ENCODE results near the gene KLF13.

Gene KLF13

DNA sequence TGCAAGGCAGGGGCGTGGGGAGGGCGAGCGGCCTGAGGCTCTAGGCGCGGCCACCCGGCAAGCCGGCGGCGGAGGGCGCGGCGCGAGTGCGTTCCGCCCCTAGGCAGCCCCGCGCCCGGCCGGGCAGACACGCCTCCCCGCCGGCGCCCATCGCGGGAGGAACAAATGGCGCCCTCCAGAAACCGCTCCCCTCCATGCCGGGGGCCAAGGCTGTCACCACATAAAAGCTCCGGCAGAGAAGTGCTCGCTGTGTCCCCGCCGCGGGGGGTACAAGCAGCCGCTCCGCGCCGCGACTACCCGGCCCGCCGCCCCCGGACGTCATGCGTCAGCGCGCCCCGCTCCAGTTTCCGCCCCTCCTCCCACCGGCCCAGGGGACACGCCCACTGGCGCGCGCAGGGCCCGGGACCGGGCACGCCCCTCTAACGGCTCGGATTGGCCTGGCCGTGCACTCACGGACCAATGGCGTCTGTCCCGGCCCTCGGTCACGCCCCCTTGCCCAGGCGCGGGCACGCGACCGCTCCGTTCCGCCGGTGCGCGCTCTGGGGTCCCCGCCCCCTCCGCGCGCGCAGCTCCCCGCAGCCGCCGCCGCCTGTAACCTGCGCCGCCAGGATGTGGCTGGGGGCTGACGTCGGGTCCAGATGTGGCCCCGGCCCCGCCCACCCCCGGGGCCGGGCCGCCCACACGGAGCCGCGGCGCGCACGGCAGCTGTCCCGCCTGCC lies at the start of gene KLF13:
TSS of gene KLF13 (plus strand) at position 680 of the 719 bp plus-strand sequence. CDS start 378 bp downstream, outside the sequence.
- H3K27me3 ChIP-seq (ENCODE audit: control insufficient read depth, insufficient read depth, low read length) = peaks cover 16% of the 10 kb centered on the region
- H3K27ac ChIP-seq (ENCODE audit: low read depth, low read length) = peak within 1 kb of the TSS; percentile 70; the same call in 1 of the 2 replicates
- 0 out of 2 replicates have a peak, but pooled peaks cover 4% of the 10 kb centered on the region for H3K36me3 ChIP-seq (ENCODE audit: control insufficient read depth, insufficient read depth, low read length)
- peaks cover 24% of the 10 kb centered on the region for H3K4me1 ChIP-seq (ENCODE audit: control insufficient read depth, insufficient read depth, low read length)
- peak within 1 kb of the TSS; percentile 93 for H3K4me3 ChIP-seq (ENCODE audit: low read depth, low read length)
- peaks cover 4% of the 10 kb centered on the region; the same call in 1 of the 2 replicates for H3K9me3 ChIP-seq (ENCODE audit: control insufficient read depth, insufficient read depth, low read depth, low read length)
- H3K9ac ChIP-seq (ENCODE audit: low read length) = peak within 1 kb of the TSS; percentile 86

DNA sequence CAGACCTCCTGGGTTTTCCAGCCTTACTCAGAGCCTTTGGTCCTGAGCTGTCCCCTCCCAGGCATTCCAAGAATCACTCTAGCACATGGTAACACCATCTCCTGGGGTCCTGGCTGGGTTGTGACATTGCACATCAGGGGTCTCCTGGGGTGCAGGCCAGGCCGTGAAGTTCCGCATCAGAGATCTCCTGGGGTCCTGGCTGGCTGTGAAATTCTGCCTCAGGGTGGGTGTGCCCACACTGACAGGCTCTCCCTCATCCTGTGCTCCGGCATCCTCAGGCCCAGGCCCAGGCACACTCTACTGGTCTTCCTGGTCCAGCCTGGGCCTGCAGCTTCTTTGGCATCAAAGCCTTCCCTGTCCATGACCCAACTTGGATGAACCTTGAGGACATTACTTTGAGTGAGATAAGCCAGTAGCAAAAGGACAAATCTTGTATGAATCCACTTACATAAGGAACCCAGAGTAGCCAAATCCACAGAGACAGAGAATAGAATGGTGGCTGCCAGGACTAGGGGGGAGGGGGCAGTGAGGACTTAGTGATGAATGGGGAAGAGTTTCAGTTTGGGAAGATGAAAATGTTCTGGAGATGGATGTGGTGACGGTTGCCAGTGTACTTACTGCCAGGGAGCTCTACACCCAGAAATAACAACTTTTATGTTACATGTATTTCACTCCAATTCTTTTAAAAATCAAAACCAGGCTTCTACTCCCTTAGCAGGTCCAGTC lies 49.1 kb upstream of the KLF13 start:
- no peaks in the 10 kb centered on the region for H3K36me3 ChIP-seq (ENCODE audit: control insufficient read depth, insufficient read depth, low read length)
- no peak overlapping the region for H3K9ac ChIP-seq (ENCODE audit: low read length)
- H3K4me3 ChIP-seq (ENCODE audit: low read depth, low read length) = no peak overlapping the region
- no peak overlapping the region for H3K27ac ChIP-seq (ENCODE audit: low read depth, low read length)
- H3K27me3 ChIP-seq (ENCODE audit: control insufficient read depth, insufficient read depth, low read length) = no peaks in the 10 kb centered on the region
- H3K9me3 ChIP-seq (ENCODE audit: control insufficient read depth, insufficient read depth, low read depth, low read length) = no peaks in the 10 kb centered on the region
- H3K4me1 ChIP-seq (ENCODE audit: control insufficient read depth, insufficient read depth, low read length) = peaks cover 14% of the 10 kb centered on the region; the same call in 1 of the 2 replicates

DNA sequence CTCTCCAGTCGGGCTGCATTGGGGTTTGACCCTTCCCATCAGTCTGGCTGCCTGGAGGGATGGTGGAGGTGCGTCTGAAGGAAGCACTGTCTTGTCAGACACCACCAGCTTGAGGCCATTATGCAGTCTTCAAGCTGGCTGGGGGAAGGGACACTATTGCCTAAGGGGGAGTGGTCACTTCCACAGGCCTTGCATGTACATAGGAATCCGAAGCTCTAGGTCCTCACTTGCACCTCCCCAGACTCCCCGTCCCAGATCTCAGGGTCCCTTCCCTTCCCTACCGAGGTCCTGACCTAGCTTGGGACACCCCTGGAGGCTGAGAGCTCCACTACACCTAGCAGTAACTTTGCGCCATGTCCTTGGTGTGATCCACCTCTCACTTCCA lies 48.6 kb upstream of the KLF13 start:
- Histone ChIP-seq H3K27me3 (ENCODE audit: control insufficient read depth, insufficient read depth, low read length) (no peaks in the 10 kb centered on the region), H3K4me3 (ENCODE audit: low read depth, low read length) (no peak overlapping the region), H3K9me3 (ENCODE audit: control insufficient read depth, insufficient read depth, low read depth, low read length) (no peaks in the 10 kb centered on the region), H3K27ac (ENCODE audit: low read depth, low read length) (no peak overlapping the region), H3K36me3 (ENCODE audit: control insufficient read depth, insufficient read depth, low read length) (no peaks in the 10 kb centered on the region), H3K4me1 (ENCODE audit: control insufficient read depth, insufficient read depth, low read length) (peaks cover 14% of the 10 kb centered on the region; the same call in 1 of the 2 replicates), H3K9ac (ENCODE audit: low read length) (no peak overlapping the region)

DNA sequence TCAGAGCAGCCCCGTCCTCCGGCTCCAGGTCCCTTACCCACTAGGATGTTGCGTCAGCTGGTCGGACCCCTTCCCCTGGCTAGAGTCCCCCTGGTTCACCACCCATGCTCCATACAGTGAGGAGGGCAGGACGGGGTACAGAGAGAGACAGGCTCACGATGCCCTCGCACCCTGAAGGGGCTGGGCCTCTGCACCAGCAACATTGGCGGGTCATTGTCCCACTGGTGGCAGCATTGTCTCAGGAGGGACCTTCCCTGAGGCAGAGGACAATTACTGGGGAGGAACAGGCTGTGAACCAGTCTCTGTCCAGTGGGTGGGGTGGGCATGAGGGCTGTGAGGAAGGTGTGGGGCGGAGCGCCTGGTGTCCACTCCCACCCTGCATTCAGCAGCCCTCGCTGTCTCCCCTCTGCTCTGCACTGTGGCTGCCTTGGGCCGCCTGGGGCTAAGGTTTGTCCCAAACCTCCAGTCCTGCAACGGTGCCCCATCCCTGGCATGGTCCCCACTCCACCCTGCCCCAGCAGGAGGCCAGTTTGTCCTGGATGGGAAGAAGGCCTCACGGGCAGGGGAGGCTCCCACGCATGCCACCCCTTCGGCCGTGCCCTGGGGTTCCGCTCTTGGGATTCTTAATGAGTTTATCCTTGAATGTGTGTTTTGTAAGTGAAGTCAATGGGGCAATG lies 48.0 kb upstream of the KLF13 start:
- Histone ChIP-seq H3K9ac (ENCODE audit: low read length) (no peak overlapping the region), H3K27ac (ENCODE audit: low read depth, low read length) (no peak overlapping the region), H3K36me3 (ENCODE audit: control insufficient read depth, insufficient read depth, low read length) (no peaks in the 10 kb centered on the region), H3K4me3 (ENCODE audit: low read depth, low read length) (no peak overlapping the region), H3K4me1 (ENCODE audit: control insufficient read depth, insufficient read depth, low read length) (peaks cover 10% of the 10 kb centered on the region; the same call in 1 of the 2 replicates), H3K9me3 (ENCODE audit: control insufficient read depth, insufficient read depth, low read depth, low read length) (no peaks in the 10 kb centered on the region), H3K27me3 (ENCODE audit: control insufficient read depth, insufficient read depth, low read length) (no peaks in the 10 kb centered on the region)

GRCh38 chr15:31279221-31280045 lies 47.2 kb upstream of the KLF13 start:
- Histone ChIP-seq H3K4me3 (ENCODE audit: low read depth, low read length) (no peak overlapping the region), H3K27me3 (ENCODE audit: control insufficient read depth, insufficient read depth, low read length) (no peaks in the 10 kb centered on the region), H3K9ac (ENCODE audit: low read length) (no peak overlapping the region), H3K36me3 (ENCODE audit: control insufficient read depth, insufficient read depth, low read length) (no peaks in the 10 kb centered on the region), H3K27ac (ENCODE audit: low read depth, low read length) (no peak overlapping the region), H3K9me3 (ENCODE audit: control insufficient read depth, insufficient read depth, low read depth, low read length) (no peaks in the 10 kb centered on the region), H3K4me1 (ENCODE audit: control insufficient read depth, insufficient read depth, low read length) (peaks cover 8% of the 10 kb centered on the region; the same call in 1 of the 2 replicates)

- Histone ChIP-seq H3K27me3 (ENCODE audit: control insufficient read depth, insufficient read depth, low read length) (no peaks in the 10 kb centered on the region), H3K9ac (ENCODE audit: low read length) (no peak overlapping the region), H3K27ac (ENCODE audit: low read depth, low read length) (no peak overlapping the region), H3K4me1 (ENCODE audit: control insufficient read depth, insufficient read depth, low read length) (peaks cover 6% of the 10 kb centered on the region; the same call in 1 of the 2 replicates), H3K36me3 (ENCODE audit: control insufficient read depth, insufficient read depth, low read length) (no peaks in the 10 kb centered on the region), H3K9me3 (ENCODE audit: control insufficient read depth, insufficient read depth, low read depth, low read length) (no peaks in the 10 kb centered on the region), H3K4me3 (ENCODE audit: low read depth, low read length) (no peak overlapping the region)
Measured at GRCh38 chr15:31280046-31280830, 46.4 kb upstream of the KLF13 start.

GRCh38 chr15:31280831-31281216 lies 45.8 kb upstream of the KLF13 start:
- Histone ChIP-seq H3K4me1 (ENCODE audit: control insufficient read depth, insufficient read depth, low read length) (peaks cover 6% of the 10 kb centered on the region; the same call in 1 of the 2 replicates), H3K9me3 (ENCODE audit: control insufficient read depth, insufficient read depth, low read depth, low read length) (no peaks in the 10 kb centered on the region), H3K36me3 (ENCODE audit: control insufficient read depth, insufficient read depth, low read length) (no peaks in the 10 kb centered on the region), H3K4me3 (ENCODE audit: low read depth, low read length) (no peak overlapping the region), H3K9ac (ENCODE audit: low read length) (no peak overlapping the region), H3K27me3 (ENCODE audit: control insufficient read depth, insufficient read depth, low read length) (no peaks in the 10 kb centered on the region), H3K27ac (ENCODE audit: low read depth, low read length) (no peak overlapping the region)

GRCh38 chr15:31283043-31283442 lies 43.6 kb upstream of the KLF13 start:
- H3K9ac ChIP-seq (ENCODE audit: low read length) = no peak overlapping the region
- H3K27me3 ChIP-seq (ENCODE audit: control insufficient read depth, insufficient read depth, low read length) = no peaks in the 10 kb centered on the region
- no peak overlapping the region for H3K27ac ChIP-seq (ENCODE audit: low read depth, low read length)
- H3K9me3 ChIP-seq (ENCODE audit: control insufficient read depth, insufficient read depth, low read depth, low read length) = no peaks in the 10 kb centered on the region
- H3K36me3 ChIP-seq (ENCODE audit: control insufficient read depth, insufficient read depth, low read length) = no peaks in the 10 kb centered on the region
- peaks cover 3% of the 10 kb centered on the region; the same call in 1 of the 2 replicates for H3K4me1 ChIP-seq (ENCODE audit: control insufficient read depth, insufficient read depth, low read length)
- H3K4me3 ChIP-seq (ENCODE audit: low read depth, low read length) = no peak overlapping the region

GRCh38 chr15:31285772-31286261 lies 40.8 kb upstream of the KLF13 start:
- Histone ChIP-seq H3K36me3 (ENCODE audit: control insufficient read depth, insufficient read depth, low read length) (no peaks in the 10 kb centered on the region), H3K9me3 (ENCODE audit: control insufficient read depth, insufficient read depth, low read depth, low read length) (no peaks in the 10 kb centered on the region), H3K27ac (ENCODE audit: low read depth, low read length) (no peak overlapping the region), H3K9ac (ENCODE audit: low read length) (no peak overlapping the region), H3K27me3 (ENCODE audit: control insufficient read depth, insufficient read depth, low read length) (no peaks in the 10 kb centered on the region), H3K4me3 (ENCODE audit: low read depth, low read length) (no peak overlapping the region), H3K4me1 (ENCODE audit: control insufficient read depth, insufficient read depth, low read length) (no peaks in the 10 kb centered on the region)
